ENCODE measurements around the gene ZDHHC7. TPM values are rescaled to one million over a fixed set of nuclear protein-coding genes. Genes with fewer than 3 reads are reported as not detected.

The ZDHHC7 gene
- total RNA-seq, 1 experiment from 2014 or later: 49.1 TPM

- DNase-seq (ENCODE audit: low read depth, low spot score): no peak
- in situ Hi-C loops (cut with HindIII; ENCODE audit: low pct_unique_long_range_greater_than_20kb, low sequenced_read_pairs): no loop called here
Observed at GRCh38 chr16:84985079-84986065, 26.0 kb downstream of the ZDHHC7 start.

DNA sequence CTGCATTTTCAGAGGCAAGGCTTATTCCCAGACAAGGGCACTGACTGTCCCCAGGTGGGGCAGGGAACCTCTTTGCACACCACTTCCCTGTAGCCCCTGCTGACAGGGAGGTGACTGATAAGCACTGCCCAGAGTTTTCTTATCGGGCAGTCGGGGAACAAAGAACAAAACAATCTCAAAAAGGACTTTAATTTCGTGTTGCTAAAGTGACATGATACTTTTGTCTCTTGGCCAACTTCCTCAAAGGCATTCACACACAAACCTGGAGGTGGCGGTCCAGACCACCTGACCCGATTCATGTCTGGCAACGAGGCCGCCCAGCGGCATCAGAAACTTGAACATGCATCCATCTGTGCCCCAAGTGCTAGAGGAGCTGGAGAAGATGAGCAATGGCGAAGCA is 28.9 kb downstream of the ZDHHC7 start:
- in situ Hi-C loops (cut with HindIII; ENCODE audit: low pct_unique_long_range_greater_than_20kb, low sequenced_read_pairs): no loop called here
- DNase-seq (ENCODE audit: low read depth, low spot score): no peak

- in situ Hi-C loops (cut with HindIII; ENCODE audit: low pct_unique_long_range_greater_than_20kb, low sequenced_read_pairs): loop anchor here (10.0 kb wide), 1 partner anchor 225 kb away; no protein-coding TSS in a partner anchor
- no peak for DNase-seq (ENCODE audit: low read depth, low spot score)
Observed at GRCh38 chr16:84979516-84979915, 31.8 kb downstream of the ZDHHC7 start.

DNA sequence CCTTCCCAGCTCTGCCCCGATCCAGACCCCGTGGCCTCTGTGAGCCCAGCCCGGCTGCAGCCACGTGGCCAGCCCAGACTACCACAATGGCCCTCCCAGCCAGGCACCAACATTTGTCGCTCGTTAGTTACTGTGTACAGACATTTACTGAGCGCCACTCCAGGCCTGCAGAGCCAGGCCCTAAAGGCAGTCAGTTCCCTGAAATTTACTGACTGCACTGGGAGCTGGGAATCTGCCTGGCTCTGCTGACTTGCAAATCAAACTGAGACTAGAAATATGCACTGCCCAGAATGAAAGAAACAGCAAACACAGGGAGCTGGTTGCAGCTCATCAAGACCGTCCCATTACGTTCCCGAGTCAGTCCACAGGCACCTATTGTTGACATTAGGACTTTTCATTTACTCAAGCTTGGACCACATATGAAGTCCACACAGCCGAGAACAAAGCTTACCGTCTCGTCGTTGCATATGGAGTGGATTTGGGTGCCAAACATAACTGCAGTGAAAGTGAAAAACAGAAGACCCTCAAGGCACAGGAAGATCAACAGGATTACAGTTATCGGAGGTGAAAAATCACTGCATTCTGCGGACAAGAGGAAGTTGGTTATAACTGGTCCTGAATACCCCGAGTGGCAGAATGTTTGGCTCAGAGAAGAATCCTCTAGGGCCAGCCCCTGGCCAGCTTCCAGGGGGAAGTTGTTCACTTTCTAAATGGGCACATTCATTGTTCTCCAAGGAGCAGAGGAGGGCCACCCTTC is 34.5 kb downstream of the ZDHHC7 start:
- in situ Hi-C loops (cut with HindIII; ENCODE audit: low pct_unique_long_range_greater_than_20kb, low sequenced_read_pairs): loop anchor here (10.0 kb wide), 1 partner anchor 222 kb away; no protein-coding TSS in a partner anchor

GRCh38 chr16:84975522-84975921 is 35.8 kb downstream of the ZDHHC7 start:
- no peak for DNase-seq (ENCODE audit: low read depth, low spot score)
- in situ Hi-C loops (cut with HindIII; ENCODE audit: low pct_unique_long_range_greater_than_20kb, low sequenced_read_pairs): loop anchor here (10.0 kb wide), 1 partner anchor 221 kb away; no protein-coding TSS in a partner anchor

More for the DNA sequence above, 34.5 kb downstream of the ZDHHC7 start:
- peak; percentile 94 for DNase-seq (ENCODE audit: low read depth, low spot score)

- in situ Hi-C loops (cut with HindIII; ENCODE audit: low pct_unique_long_range_greater_than_20kb, low sequenced_read_pairs): loop anchor here (10.0 kb wide), 1 partner anchor 220 kb away; no protein-coding TSS in a partner anchor
- DNase-seq (ENCODE audit: low read depth, low spot score): no peak
Observed at GRCh38 chr16:84975066-84975465, 36.3 kb downstream of the ZDHHC7 start.

- in situ Hi-C loops (cut with HindIII; ENCODE audit: low pct_unique_long_range_greater_than_20kb, low sequenced_read_pairs): loop anchor here (10.0 kb wide), 1 partner anchor 219 kb away; no protein-coding TSS in a partner anchor
- DNase-seq (ENCODE audit: low read depth, low spot score): no peak
Observed at GRCh38 chr16:84973776-84974523, 37.4 kb downstream of the ZDHHC7 start.

DNA sequence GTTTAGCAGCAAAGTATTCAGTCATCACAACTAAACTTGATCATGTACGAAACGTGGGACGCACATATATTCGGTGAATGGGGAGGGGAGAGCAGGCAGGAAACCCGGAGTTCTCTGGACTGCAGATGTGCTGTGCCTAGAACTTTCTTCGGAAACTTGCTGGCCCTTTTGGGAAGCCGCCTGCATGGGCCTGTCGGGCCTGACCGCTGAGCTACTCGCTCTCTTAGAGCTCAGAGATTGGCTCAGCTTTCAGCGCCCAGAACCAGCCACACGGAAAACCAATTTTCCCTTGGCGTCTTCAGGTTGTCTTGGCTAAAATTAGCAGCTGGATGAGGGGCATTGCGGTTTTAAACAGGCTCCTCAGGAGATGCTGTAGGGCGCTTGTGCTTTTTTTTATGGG is 38.1 kb downstream of the ZDHHC7 start:
- in situ Hi-C loops (cut with HindIII; ENCODE audit: low pct_unique_long_range_greater_than_20kb, low sequenced_read_pairs): loop anchor here (10.0 kb wide), 1 partner anchor 218 kb away; no protein-coding TSS in a partner anchor
- no peak for DNase-seq (ENCODE audit: low read depth, low spot score)

- peak; percentile 66 for DNase-seq (ENCODE audit: low read depth, low spot score)
- in situ Hi-C loops (cut with HindIII; ENCODE audit: low pct_unique_long_range_greater_than_20kb, low sequenced_read_pairs): loop anchor here (10.0 kb wide), 1 partner anchor 216 kb away; no protein-coding TSS in a partner anchor
Observed at GRCh38 chr16:84970447-84971127, 40.7 kb downstream of the ZDHHC7 start.

GRCh38 chr16:84967828-84968227 is 43.5 kb downstream of the ZDHHC7 start:
- in situ Hi-C loops (cut with HindIII; ENCODE audit: low pct_unique_long_range_greater_than_20kb, low sequenced_read_pairs): no loop called here
- no peak for DNase-seq (ENCODE audit: low read depth, low spot score)

- in situ Hi-C loops (cut with HindIII; ENCODE audit: low pct_unique_long_range_greater_than_20kb, low sequenced_read_pairs): no loop called here
- no peak for DNase-seq (ENCODE audit: low read depth, low spot score)
Observed at GRCh38 chr16:84965428-84966415, 45.6 kb downstream of the ZDHHC7 start.

DNA sequence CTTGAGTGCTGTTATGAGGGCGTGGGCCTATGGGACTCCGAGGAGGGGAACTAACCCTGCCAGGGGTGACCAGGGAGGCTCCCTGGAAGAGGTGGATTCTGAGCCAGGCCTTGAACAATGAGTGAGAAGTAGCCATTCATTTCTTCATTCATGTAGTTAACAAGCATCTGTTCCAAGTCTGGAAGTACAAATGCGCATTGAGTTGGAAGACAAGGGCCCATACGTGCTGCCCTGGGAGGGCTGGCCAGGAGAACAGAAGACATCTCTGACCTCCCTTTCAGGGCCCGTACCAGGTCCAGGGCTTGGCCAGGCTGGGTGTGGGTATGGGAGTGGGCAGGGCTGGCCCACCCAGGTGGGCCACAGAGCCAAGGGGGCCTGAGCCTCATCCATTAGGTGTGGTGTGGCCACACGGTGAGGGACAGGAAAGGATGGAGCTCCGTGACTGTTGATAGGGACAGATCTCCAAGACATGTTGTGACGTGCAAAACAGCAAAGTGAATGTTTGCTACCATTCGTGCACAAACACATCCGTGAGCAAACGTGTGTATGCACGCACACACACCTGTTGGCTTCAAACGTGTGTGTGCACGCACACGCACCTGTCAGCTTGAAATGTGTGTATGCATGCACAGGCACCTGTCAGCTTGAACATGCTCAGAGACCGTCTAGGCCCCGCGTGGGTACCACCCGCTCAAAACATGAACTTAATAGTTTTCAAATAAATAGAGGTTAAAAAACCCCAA is 46.8 kb downstream of the ZDHHC7 start:
- in situ Hi-C loops (cut with HindIII; ENCODE audit: low pct_unique_long_range_greater_than_20kb, low sequenced_read_pairs): no loop called here
- no peak for DNase-seq (ENCODE audit: low read depth, low spot score)

DNA sequence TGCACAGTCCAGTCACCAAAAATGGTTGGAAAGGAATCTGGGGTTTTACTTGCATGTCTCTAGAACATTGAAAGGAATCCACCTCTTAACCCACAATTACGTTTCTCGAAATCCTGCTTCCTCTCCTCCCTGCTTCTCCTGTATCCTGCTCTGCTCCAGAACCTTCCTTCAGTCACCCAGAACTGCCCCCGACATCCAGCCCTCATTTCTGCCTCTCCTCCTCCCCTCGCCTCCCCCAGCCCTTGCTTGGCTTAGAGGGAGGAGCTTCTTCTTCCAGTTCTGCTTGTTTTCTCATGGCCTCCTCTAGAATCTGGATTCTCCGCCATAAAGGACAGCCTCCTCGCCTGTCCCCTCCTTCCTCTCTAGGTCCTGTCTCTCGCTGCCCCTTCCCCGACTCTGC is 48.3 kb downstream of the ZDHHC7 start:
- in situ Hi-C loops (cut with HindIII; ENCODE audit: low pct_unique_long_range_greater_than_20kb, low sequenced_read_pairs): no loop called here
- DNase-seq (ENCODE audit: low read depth, low spot score): no peak

- in situ Hi-C loops (cut with HindIII; ENCODE audit: low pct_unique_long_range_greater_than_20kb, low sequenced_read_pairs): no loop called here
Observed at GRCh38 chr16:84960942-84961341, 50.4 kb downstream of the ZDHHC7 start.

DNA sequence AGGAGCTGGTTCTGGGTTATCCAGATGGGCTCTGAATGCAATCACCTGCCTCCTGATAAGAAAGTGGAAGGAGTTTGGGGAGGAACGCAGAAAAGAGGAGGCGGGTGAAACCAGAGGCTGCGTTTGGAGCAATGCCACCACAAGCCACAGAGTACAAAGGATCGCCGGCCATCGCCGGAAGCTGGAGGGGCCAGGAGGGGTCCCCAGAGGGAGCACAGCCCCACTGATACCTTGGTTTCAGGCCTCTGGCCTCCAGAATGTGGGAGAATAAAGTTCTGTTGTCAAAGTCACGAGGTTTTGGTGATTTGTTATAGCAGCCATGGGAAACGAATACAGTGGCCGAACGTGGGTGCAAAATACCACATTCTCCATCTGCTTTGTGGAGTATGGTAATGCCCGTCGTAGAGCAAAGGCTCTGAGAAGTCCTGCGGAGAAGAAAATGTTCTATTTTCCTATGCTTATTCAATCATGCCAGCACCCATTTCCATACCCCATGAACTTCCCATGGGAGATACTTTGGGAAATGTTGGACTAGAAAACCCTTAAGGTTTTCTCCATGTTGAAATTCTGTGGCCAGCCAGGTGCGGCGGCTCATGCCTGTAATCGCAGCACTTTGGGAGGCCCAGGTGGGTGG is 51.4 kb downstream of the ZDHHC7 start:
- in situ Hi-C loops (cut with HindIII; ENCODE audit: low pct_unique_long_range_greater_than_20kb, low sequenced_read_pairs): no loop called here
- DNase-seq (ENCODE audit: low read depth, low spot score): no peak

More at GRCh38 chr16:84960942-84961341, 50.4 kb downstream of the ZDHHC7 start:
- DNase-seq (ENCODE audit: low read depth, low spot score): no peak

Data from SK-MEL-5 (cell line).